ENCODE measurements around the gene TIMM50.

DNA sequence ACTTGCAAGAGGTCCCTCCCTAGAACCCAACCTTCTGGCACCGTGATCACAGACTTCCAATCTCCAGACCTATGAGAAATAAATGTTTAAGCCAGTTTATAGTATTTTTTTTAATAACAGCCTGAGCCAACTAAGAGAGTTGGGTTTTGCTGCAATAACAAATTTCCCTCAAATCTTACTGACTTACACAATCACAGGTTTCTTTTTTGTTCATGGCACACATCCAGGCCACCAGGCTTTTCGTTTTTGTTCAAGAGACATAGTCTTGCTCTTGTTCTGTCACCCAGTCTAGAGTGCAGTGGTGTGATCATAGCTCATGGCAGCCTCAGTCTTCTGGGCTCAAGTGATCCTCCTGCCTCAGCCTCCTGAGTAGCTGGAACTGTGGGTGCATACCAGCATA lies 32.4 kb downstream of the TIMM50 start:
- TF ChIP-seq, protein P1, sequence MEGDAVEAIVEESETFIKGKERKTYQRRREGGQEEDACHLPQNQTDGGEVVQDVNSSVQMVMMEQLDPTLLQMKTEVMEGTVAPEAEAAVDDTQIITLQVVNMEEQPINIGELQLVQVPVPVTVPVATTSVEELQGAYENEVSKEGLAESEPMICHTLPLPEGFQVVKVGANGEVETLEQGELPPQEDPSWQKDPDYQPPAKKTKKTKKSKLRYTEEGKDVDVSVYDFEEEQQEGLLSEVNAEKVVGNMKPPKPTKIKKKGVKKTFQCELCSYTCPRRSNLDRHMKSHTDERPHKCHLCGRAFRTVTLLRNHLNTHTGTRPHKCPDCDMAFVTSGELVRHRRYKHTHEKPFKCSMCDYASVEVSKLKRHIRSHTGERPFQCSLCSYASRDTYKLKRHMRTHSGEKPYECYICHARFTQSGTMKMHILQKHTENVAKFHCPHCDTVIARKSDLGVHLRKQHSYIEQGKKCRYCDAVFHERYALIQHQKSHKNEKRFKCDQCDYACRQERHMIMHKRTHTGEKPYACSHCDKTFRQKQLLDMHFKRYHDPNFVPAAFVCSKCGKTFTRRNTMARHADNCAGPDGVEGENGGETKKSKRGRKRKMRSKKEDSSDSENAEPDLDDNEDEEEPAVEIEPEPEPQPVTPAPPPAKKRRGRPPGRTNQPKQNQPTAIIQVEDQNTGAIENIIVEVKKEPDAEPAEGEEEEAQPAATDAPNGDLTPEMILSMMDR (IDR thresholded peaks at IDR 0.05; ENCODE audit: insufficient read depth, low read length, poor library complexity, severe bottlenecking), result no peak
- no peak for TF ChIP-seq EZH2phosphoT487 (conservative IDR thresholded peaks at IDR 0.05; ENCODE audit: low read length)

Measured in SU-DHL-6 (cell line).